Activated naive CD4-positive, alpha-beta T cell treated with Interleukin-2 at 50 U/mL for 16 hours (primary cell): ENCODE measurements around the gene ATP1A3.
"Not testable (repeated sequence)": the region's sequence is repeated elsewhere in the genome, so short reads cannot be mapped to it uniquely, and the experiment has no call there.

Experiments used
- DNase-seq: peaks from one replicate; pipeline ENCODE4 v3.0.0-alpha.2; 2020

The ATP1A3 gene

DNA sequence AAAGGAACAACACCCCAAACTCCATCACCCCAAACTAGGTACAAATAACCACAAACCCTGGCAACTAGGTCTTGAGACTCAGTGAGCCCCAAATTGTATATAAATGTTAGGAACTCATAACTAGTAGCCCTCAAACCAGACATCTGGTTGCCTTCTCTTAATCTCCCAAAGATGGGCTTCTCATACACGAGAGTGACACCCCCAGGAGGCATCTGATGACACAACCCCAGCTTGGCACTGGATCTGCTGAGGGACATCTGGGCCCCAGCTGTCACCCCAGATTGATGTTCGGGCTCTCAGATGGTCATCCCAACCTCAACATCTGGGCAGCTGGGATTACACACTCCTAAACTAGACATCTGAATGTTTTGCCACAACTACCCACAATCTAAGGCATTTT is 49.7 kb downstream of the ATP1A3 start:
- no peak for DNase-seq

DNA sequence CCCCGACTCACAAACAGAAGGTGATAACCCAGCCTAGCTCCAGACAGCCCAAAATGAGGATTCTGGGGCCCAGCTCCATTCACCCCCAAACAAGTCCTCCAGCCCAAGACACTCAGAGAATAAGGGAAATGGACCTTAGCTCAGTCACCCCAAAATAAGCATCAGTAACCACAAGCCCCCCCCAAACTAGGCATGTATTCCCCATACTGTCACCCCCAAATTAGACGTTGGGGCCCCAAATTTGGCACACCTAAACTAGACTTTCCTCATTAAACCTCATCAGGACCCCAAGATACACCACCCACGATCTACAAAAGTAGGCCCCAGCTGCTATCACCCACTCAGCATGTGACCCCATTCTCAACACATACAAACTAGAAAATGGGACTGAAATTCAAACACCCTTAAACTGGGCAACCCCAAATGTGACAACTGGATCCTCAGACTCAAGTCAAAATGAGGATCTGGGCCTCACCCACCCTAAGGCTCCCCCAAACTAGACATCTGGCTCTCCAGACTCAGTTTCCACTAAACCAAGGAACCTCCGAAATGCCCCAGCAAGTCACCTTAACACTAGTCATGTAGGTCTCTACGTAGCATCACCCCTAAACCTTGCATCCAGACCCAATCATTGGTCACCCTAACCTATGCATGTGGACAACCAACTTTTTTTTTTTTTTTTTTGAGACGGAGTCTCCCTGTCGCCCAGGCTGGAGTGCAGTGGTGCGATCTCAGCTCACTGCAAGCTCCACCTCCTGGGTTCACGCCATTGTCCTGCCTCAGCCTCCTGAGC is 52.4 kb downstream of the ATP1A3 start:
- DNase-seq: no peak

DNA sequence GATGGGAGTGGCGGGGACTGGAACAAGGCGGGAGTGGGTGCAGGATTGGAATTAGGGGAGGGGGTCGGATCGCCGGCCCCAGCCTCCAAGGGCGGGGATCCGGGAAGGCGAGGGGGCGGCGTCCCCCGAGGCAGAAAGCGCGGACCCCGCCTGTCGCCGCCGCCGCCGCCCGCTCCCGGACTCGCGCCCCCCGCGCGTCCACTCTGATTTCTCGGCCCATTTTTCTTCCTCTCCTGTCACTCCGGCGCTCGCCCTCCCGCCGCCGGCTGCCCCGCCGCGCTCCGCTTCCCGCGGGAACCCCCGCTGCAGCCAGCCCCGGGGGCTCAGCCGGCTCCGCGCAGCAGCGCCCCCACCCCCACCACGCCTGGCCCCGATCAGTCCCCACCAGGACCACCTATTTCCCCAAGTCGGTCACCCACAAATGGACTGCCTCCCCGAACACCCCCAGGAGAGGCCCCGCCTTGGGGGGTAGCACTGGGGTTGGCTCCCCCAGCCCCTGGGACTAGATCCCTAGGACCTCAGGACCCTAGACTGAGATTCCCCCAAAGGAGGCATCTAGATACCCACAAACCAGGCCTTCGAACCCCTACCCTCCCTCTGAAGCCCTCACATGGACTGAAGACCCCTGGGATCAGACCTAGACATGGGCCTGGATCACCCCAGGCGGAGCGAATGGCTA is 53.2 kb downstream of the ATP1A3 start:
- DNase-seq: no peak

DNA sequence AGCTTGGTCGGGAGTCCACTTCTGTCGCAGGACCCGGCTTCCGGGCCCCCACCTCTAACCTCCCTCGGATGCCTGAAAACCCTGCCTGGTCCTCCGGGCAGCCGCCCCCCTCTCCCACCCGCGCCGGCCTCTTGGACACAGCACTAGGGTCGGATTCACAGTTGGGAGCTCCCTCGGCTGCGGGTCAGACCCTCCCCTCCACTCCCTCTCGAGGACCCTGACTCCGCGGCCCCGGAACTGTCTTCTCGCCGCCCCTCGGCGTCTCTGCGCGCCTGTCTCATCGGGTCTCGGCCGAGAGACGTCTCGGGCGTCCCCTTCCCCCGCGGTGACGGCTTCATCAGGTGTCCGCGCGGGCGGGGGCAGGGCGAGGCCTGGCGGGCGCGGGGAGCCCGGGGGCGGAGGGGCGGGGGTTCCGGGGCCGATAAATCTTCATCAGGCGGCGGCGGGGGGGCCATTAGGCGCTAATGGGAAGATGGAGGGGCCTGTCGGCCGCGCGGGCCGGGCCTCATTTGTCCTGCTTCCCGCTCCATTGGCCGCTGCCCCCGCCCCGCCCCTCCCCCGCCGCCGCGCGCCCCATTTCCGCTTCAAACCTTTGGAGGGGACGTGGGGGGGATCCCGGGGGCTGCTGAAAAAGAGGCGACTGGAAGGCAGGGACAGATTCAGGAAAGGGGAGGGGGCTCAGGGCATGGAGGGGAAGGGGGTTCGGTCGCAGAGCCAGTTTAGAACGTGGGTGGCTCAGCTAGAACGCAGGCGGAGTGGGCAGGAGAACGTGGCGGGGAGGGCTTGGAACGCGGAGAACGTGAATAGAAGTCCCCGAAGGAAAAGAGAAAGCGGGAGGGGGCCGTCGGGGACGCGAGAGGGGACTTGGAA is 53.9 kb downstream of the ATP1A3 start:
- peak; percentile 55 for DNase-seq

DNA sequence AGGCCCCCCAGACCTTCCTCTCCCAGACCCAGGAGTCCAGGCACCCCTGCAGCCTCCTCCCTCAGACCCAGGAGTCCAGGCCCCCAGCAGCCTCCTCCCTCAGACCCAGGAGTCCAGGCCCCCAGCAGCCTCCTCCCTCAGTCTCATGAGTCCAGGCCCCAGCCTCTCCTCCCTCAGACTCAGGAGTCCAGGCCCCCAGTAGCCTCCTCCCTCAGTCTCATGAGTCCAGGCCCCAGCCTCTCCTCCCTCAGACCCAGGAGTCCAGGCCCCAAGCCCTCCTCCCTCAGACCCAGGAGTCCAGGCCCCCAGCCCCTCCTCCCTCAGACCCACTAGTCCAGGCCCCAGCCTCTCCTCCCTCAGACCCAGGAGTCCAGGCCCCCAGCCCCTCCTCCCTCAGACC is 54.8 kb downstream of the ATP1A3 start:
- not testable (repeated sequence) for DNase-seq

DNA sequence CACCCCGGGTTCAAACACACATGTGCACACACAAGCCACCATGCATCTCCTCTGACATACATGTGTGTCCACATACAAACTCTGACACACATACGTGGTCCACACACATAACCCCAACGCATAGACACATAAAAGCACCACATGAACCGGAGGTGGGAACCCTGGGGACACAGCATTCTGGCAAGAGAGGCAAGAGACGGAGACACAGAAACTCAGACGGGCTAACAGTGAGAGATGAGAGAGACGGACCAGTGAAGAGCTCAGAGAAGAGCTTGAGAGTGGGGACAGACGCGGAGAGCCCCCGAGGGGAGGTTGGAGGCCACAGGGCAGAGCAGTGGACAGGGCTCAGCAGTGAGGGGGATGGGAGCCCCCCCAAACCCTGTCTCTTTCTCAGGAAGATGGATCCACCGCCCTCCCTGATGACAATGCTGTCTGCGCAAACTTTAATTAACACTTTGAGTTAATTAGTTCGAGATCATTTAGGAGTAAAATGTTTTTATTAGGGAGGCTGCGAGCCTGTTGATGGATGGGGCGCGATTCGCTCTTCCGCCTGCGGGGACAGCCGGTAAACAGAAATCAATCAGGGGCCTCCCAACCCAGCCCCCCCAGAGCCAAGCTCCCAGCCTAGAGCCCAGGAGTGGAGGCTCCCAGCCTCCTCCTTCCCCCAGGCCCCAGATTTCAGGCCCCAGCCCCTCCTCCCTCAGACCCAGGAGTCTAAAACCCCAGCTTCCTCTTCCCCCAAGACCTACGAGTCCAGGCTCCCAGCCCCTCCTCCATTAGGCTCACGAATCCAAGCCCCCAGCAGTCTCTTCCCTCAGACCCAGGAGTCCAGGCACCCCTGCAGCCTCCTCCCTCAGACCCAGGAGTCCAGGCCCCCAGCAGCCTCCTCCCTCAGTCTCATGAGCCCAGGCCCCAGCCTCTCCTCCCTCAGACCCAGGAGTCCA is 56.2 kb downstream of the ATP1A3 start:
- no peak for DNase-seq

DNA sequence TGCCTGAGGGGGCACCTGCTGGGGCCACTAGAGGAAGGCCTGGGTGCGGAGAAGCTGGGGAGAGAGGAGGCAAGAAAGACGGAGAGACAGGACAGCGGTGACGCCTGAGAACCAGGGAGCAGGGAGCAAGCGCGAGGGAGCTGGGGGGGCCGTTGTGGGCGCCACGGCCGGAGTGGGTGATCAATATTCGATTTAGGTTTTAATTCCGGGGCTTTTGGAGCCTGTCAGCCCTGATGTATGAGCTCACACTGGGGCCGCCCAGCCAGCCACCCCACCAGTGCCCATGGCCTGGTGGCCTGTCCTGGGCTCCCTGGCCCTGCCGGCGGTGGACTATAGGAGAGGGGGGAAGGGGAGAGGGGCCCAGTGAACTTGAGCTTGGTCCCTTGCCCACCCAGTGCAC is 57.1 kb downstream of the ATP1A3 start:
- DNase-seq: no peak

DNA sequence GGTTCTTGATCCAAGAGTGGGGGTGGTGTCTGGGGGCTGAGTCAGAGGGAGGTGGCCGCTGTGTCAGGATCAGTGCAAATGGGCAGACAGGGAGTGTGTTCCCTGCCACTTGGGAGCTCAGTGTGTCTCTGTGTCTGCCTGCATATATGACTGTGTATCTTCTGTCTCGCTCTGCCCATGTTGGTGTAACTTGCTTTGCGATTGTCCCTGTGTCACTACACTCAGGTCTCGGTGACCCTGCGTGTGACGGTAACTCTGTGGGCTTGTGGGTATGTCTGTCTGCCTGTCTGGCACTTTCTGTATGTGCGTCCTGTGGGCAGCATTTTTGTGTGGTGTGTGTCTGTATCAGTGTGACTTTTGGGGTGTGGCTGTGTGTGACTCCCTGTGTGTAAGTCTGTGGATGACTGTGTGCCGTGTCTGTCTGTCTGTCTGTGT is 57.6 kb downstream of the ATP1A3 start:
- DNase-seq: peak; percentile 53

DNA sequence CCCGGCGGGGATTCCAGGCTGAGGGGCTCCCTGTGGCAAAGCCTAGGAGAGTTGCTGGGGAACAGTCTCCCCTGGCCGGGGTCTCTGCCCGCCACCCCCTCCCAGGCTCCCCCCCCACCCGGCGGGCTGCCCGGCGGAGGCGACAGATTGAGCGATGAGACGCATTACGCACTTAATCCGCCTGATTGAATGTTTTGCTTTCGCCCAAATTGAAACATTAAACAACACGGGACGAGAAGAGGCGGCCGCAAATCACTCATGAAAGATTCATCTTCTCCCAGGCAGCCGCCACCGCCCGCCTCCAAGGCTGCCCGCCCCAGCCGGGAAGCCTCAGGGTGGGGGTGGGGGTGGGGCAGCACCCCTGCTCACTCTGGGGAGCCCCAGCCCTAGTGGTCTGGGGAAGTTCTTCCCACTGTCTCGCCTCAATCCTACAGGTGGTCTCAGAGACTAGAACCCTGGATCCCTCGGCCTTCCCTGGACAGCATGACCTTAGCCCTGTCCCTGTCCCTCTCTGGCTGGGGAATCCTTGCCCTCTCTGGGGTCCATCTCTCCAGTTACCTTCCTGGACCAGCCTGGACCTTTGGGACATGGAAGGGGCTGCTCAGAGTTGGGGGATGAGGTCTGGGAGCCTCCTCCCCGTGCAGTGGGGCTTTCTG is 58.1 kb downstream of the ATP1A3 start:
- DNase-seq: peak; percentile 47

DNA sequence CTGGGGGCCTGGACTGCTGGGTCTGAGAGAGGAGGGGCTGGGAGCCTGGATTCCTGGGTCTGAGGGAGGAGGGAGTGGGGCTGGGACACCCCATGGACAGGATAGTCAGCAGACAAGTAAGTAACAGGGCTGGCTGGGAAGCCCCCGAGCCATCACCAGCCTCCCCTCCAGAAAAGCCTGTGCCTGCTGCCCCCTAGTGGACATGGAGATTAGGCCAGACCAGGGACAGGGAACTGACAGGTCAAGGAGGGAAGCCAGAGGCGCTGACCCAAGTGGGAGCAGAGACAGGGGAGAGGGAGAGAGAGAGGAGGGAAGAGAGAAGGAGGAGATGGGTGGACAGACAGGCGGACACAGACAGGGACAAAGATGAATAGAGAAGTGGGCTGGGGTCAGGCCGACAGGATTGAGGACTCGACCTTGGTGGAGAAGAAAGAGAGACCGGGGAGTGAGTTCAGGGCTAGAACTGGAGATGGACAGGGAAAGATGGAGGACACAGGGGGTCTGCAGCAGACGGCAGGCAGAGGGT is 59.1 kb downstream of the ATP1A3 start:
- DNase-seq: peak; percentile 79

DNA sequence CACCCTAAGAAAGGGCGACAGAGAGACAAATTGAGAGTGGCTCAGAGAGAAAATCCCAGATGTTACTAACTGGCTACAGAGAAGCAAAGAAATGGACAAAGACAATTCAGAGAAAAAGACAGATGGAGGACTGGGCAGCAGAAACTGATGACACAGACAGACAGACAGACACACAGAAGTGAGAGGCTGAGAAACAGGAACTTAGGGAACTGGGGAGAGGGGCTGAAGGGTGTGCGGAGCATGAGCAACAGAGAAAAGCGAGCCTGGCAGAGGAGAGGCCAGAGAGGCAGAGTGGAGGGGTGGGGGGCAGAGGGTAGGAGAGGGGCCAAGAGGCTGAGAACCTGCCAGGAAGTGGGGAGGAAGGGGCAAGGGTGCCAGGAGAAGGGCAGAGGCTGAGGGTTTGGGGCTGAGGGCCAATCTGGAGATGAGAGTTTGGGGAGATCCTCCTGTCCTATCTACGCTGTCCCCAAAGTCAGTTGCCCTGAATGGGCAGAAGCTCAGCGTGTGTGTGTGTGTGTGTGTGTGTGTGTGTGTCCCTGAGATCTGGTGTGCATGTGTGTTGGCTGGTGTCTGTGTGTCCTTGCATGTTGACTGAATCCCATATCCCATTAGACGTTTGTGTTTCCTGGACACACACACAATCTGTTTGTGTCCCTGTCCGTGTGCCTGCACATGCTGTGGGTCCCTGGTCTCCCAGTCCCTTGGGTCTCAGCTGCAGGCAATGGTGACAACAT is 60.2 kb downstream of the ATP1A3 start:
- no peak for DNase-seq

DNA sequence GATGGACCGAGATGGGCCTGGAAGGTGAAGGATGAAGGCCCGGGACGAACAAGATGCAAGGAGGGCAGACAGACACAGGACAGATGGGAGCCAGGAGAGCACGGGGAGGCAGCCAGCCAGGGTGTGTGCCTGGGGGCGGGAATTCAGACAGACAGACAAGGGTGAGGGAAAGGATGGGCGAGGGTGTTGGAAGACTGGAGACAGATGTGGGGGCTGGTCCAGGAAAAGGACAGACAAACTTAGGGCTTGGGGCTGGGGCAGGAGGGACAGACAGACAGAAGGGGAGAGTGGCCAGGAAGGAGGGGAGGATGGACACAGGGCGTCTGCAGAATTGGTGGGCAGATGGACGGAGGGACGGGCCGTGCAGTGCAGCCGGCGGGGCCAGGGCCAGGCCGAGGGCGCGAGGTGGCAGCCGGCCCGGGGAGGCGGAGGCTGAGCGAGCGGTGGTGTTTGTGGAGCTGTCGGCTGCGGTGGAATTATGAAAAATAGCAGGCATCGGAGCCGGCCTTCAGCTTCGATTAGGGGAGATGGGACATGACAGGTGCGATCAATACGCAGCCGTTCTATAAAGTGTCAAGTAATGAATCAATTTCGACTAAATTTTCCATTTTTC is 61.2 kb downstream of the ATP1A3 start:
- no peak for DNase-seq

DNA sequence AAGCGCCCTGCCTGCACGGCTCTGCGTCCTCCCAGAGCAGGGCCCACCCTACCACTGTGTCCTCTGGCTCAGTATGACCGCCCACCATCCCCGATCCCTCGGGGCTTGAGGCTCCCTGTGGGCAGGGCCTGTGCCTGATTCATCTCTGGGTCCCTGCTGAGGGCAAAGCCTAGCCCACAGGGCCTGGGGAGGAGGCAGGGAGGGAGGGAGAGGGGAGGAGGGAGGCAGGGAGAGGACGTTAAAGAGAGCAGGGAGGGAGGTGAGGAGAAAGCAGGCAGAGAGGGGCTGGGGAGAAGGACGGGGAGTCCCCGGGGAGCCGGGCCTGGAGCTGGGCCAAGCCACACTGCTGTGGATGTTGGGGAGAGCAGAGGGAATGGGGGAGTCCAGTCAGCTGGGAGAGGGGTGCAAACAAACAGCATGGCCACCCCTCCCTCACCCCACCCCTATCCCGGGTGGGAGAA is 61.7 kb downstream of the ATP1A3 start:
- no peak for DNase-seq

DNA sequence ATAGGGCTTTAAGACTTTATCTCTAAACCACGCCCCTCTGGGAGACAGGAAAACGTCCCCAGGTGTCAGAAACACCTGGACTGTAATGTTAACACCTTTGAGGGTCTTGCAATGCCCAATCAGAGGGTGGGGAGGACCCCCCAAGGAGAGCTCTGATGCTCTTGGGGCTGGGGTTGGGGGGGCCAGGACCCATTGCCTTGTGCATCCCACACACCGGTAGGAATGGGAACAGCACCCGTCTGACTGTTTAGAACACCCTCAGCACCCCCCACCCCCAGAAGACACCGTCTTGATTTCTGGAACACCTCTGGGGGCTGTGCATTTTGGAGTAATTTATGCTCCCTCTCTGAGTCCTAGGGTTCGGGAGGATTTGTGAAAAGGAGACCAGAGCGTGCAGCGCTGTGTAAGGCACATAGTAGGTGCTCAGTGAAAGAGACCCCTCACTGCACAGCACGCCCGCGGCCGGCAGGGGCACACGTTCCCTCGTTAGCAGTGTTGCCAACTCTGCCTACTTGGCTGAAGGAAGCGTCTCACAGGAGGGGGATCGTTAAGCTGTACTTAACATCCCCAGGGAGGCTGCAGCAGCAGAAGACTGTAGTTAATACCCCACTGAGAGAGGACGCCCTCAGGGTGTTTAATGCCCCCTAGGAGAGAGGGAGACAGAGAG is 63.0 kb downstream of the ATP1A3 start:
- no peak for DNase-seq

DNA sequence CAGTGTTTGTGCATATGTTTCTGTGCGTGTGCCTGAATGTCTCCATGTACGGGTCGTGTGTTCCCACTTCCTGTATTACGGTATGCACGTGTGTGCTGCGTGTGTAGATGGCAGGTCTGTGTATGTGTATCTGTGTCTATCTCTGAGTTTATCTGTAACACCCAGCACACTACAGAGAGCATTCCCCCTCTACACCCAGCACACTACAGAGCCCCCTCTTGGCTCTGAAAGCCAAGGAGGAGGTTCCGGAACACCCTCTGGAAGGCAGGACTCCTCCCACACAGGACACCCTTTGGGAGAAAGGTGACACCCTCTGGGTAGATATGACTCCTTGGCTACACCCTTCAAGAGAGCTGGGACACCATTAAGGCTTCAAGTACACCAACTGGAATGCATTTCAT is 63.7 kb downstream of the ATP1A3 start:
- DNase-seq: no peak

DNA sequence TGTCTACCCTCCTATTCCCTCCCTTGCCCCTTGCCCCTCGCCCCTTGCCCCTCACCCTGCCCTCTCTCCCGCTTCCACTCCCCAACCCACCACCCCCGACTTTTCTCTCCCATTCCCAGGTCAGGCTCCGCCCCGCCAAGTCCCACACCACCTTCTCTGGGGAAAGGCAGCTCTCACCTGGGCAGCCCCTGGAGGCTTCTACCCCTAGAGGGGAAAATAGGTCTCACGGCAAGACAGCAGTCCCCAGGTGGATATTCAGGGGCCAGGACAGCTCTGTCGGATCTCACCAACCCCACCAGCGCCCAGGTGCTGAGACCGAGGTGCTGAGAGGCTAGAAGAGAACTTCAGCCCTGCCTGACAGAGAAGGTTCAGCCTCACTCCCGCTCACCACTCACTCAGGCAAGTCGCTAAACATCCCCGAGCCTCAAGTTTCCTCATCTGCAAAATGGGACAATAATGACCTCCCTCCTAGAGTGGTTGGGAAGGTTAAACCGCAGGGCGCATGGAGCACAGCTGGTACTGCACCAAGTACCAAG is 64.4 kb downstream of the ATP1A3 start:
- DNase-seq: no peak

DNA sequence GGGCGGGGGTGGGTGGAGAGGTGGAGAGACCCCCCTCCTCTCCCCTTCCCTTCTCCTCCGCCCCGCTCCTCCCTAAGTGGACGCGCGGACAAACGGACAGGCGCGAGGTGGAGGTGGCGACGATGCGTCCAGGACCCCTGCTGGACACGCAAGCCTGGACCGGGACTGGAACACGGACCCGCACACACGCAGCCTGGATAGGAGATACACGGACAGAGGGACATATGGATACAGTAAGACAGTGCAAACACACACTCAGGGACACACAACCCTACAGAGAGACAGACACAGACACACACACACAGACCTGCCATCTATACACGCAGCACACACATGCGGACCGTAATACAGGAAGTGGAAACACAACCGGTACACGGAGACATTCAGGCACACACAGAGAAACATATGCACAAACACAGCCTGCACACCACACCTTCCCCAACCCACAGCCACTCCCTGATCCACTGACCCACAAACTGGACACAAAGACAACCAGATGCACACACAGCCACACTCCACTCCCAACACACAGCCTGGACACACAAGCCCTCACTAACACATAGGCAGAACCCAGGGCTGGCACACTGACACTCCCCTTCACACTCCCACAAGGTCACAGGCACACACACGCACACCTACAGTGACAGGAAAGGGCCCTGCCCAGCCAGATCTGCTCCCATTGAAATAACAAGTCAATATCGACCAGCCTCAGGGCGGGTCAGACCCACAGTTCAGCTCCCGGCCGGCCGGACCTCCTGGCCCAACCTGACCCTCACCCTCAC is 65.1 kb downstream of the ATP1A3 start:
- no peak for DNase-seq

DNA sequence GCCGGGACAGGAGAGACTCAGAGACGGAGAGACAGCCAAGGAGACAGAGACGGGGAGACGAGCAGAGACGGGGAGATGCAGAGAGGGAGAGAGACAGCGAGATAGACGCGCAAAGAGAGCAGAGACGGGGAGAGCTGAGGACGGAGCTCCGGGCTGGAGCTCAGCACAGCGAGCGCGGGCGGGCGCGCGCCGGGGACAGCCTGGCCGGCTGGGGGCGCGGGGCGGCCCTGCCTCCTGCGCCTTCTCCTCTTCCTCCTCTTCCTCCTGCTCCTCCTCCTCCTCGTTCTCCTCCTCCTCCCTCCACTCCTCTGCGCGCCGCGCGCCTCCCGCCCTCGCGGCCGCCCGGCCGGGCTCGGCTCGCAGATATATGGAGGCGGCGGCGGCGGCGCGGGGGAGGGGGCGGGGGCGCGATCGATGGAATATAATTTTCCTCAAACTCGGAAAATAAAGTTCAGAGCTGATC is 65.8 kb downstream of the ATP1A3 start, which contains the start of gene ERFL:
ERFL (minus strand) TSS at position 229 of the 463 bp plus-strand sequence. CDS start 15,530 bp downstream, outside the sequence.
- DNase-seq: peak; percentile 34
